GM19023 (cell line): ENCODE measurements around the gene KHDRBS1.
A peak's percentile ranks its signal among the peaks of the same experiment; 100 is the strongest.
"Not testable (repeated sequence)": the region's sequence is repeated elsewhere in the genome, so short reads cannot be mapped to it uniquely, and the experiment has no call there.

Experiments
- ATAC-seq: cut with Tn5 transposase; IDR thresholded peaks from one replicate; pipeline ENCODE4 v1.9.1; 2021; ENCODE audit warnings: mild to moderate bottlenecking, moderate library complexity; ENCODE audit not compliant: unreplicated experiment

Gene KHDRBS1

DNA sequence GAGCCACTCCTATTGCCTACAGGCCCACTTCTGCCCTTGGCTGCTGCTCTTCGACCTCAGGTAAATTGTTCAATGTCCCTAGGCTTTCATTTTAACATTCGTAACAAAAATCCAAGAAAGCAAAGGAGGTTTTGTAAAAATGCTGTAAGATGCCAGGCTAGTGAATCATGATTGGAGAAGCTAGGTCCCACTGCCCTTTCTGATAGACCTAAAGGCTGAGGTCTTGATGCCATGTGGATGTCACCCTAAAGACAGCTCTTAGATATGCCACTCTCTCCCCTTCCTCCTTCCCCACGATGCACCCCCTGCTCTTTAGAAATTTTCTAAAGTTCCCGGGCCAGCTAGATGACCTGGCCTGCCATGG is 49.2 kb downstream of the KHDRBS1 start:
- no peak for ATAC-seq

DNA sequence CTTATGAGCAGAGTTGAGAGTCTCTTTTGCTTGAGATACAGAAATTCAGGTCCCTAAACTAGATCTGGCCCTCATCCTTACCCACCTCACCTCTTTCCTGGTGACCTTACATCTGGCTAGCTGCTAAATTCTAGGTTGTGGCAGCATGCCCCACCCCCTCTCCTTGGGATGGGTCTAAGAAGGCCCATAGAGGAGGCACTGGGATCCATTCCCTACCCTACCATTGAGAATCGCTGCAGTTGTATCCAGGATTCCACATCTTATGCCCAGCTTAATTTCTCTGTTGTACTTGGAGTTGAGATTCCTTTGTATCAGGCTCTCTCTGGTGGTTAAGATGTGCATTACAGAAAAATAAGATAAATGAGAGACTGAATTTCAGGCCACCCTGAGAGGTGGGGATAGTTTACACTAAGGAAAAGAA is 49.6 kb downstream of the KHDRBS1 start:
- ATAC-seq, result no peak

DNA sequence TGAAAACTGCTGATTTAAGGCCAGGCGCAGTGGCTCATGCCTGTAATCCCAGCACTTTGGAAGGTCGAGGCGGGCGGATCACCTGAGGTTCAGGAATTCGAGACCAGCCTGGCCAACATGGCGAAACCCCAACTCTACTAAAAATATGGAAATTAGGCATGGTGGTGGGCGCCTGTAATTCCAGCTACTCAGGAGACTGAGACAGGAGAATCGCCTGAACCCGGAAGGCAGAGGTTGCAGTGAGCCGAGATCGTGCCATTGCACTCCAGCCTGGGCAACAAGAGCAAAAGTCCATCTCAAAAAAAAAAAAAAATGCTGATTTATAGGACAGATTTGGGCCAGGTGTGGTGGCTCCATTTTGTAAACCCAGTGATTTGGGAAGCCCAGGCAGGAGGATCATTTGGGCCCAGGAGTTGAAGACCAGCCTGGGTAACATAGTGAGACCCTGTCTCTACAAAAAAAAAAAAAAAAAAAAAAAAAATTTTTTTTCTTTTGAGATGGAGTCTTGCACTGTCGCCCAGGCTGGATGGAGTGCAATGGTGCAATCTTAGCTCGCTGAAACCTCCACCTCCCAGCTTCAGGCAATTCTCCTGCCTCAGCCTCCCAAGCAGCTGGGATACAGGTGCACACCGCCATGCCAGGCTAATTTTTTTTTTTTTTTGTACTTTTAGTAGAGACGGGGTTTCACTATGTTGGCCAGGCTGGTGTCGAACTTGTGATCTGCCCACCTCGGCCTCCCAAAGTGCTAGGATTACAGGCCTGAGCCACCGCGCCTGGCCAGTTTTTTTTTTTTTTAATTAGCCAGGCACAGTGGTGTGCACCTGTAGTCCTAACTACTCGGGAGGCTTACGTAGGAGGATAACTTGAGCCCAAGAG is 52.2 kb downstream of the KHDRBS1 start:
- not testable (repeated sequence) for ATAC-seq

DNA sequence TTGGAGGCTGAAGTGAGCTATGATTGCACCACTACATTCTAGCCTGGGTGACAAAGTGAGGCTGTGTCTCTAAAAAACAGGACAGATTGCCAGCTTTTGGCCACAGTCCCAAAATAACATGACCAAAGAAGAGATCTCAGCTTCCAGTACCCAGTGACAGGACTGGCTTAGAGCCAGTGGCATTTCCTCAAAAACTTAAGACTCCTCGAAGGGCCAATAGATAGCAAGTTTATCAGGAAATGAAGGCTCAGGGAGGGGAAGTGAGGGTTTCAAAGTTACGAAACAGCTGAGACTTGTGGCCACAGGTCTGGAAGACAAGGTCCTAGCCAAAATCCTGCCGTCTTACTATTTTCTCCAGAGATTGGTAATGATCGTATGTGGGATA is 52.8 kb downstream of the KHDRBS1 start:
- ATAC-seq, result no peak

DNA sequence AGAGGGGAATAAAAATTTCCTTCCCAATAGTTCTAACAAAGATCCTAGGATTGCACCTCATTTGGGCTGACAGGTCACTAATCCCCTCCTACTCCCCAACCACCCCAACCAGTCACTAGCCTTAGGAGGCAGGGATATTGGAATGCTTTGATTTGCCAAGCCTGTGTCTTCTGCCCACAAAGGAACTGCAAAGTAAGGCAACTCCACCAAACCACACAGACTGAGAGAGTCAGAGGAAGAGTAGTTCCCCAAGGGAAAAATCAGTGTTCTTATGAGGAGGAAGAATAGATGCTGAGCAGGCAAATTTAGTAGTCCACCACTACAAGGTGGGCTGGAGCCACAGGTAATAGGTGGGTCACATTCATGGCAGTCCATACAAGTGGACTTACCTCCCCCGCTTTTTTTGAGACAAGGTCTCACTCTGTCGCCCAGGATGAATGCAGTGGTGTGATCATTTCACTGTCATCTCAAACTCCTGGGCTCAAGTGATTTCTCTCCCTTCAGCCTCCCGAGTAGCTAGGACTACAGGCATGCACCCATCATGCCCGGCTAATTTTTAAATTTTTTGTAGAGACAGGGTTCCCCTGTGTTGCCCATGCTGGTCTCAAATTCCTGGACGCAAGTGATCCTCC is 55.4 kb downstream of the KHDRBS1 start:
- no peak for ATAC-seq

DNA sequence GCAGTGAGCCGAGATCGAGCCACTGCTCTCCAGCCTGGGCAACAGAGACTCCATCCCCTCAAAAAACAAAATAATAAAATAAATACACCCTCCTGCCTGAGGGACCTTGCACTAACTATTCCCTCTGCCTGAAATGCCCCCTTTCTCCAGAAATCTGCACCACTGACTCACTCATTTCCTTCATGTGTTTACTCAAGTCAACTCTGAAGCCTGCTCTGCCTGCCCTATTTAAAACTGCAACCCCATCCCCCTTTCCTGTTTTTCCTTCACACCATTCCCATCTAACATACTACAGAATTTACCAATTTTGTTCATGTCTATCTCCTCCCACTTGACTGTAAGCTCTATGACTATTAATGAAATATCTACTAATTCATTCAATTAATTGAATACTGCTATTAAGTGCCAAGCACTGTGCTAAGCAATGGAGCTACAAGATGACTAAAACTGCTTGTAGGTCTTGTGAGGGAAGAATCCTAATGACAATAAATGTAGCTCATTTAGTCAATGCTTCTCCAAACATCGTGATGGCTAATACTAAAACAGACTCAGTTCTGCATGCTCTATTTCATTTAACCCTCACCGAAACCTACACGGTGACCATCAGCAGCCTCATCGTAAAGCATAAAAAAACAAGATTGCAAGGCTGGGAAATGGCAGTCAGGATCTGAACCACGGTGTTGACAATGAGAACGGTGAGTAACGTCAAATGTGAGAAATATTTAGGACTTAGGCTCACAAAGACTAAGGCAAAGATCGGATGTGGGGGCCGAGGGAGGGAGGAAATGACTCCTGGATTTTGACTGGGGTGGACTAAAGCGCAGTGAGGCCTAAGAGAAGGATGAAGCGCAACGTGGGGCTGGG is 58.3 kb downstream of the KHDRBS1 start:
- ATAC-seq, result no peak

DNA sequence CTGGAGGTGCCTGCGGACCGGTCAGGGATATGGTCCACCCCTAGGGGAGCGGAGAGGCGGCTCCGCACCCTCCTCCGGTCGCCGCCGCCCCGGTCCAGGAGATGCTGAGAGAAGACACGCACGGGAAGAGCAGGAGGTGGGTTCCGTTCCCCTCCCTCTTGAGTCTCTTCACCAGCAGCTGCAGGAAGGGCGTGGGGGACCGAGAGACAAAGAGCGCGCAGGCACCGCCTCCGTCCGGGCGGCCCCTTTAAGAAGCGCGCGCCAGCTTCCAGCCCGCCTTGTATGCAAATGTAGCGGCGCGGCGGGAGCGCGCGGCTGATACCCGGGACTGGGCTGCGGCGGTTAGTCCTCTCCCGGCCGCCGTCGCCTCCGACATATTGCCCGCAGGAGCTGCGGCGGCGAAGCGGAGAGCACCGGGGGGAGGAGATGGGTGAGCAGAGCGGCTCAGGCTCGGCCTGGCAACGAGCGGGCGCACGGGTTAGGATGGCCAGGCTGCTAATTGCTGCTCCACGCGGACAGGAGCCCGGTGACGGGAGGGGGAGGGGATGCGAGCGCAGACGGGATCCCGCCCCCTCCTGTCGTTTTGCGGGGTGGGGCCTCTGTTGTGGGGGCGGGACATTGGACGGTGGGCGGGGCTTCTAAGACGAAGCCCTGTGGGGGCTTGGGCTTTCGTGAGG is 59.1 kb downstream of the KHDRBS1 start, which contains the start of gene TMEM39B:
TSS of gene TMEM39B (plus strand) at position 318 of the 677 bp plus-strand sequence. CDS start at position 427, 109 bp downstream.
- peak; percentile 82 for ATAC-seq

DNA sequence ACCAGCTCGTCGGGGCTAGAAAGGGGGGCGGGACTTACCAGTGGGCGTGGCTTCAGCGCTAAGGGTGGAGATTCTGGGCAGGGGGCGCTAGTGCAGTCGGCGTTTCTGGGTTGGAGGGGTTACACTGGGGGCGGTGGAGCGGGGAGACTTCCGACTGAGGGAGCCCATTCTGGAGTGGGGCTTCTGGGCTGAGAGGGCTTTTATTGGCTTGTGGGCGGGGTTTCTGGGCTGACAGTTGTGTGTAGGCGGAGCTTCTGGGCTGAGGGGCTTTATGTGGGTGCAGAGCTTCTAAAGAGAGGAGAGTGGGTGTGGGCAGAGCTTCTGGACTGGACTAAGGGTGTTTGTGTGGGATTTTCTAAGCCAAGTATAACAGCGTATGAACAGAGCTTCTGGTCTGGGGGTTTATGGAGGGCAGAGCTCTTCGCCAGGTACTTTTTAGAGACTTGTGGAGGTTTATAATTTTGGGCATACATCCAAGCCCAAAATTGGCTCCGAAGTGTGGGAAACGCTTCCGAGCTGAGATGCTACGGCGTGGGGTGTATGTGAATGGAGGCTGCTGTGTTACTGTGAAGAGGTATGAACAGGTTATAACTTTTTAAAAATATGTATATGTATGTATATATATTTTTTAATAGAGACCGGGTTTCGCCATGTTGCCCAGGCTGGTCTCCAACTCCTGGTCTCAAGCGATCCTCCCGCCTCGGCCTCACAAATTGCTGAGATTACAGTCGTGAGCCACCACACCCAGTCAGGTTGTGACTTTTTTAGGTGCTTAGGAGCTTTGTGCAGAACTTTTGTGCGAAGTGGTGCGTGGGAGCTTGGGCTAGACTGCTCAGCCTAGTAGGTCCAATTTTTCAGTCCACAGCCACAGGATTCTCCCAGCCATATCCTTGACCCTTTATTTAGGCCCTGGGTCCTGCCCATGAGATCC is 59.9 kb downstream of the KHDRBS1 start:
- no peak for ATAC-seq

DNA sequence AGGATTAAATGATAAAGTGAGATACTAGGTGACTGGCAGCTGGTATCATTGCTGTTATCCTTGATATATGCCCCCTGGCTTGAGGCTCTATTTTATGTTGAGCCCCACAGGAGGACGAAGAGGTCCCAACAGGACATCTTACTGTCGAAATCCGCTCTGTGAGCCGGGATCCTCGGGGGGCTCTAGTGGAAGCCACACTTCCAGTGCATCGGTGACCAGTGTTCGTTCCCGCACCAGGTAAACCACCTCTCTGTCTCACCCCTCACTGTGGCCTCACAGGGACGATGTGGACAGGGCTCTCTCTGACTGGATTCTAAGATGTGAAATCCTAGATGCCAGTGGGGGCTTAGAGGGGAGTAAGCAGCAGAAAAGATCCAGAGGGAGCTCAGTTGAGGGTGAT is 61.2 kb downstream of the KHDRBS1 start:
- no peak for ATAC-seq

DNA sequence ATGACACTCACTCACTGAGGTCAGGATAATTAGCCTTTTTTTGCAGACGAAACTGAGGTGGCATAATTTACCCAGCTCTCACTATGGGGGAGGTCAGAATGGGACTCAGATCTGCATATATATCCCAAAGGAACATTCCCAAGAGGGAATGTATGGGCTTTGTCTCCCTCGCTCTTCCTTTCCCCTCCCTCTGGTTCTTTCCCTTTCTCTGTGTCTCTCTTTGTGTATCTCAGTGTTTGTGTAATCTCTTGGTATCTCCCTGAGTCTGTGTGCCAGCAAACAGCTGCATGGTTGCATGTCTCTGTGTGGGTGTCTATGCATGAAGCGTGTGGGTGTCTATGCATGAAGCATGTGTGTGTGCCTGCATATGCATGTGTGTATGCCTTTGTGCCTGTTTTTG is 63.8 kb downstream of the KHDRBS1 start:
- no peak for ATAC-seq

DNA sequence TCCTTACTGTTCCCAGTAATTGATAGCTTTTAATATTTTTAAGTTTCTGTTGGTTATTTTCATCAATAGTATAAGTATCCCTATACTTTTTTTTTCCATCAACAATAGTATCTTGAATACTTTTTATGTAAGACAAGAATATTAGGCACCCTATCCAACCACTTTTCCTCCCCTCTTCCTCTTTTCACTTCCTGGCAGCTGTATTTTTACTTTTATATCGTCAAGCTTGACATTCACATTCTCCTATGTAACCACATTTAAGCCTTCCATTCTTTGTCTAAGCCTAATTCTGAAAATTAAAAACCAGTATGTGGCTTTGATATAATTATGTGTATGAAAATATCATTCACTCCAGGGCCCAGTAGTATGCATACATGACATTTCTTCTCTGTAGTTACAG is 68.4 kb downstream of the KHDRBS1 start:
- ATAC-seq, result no peak

DNA sequence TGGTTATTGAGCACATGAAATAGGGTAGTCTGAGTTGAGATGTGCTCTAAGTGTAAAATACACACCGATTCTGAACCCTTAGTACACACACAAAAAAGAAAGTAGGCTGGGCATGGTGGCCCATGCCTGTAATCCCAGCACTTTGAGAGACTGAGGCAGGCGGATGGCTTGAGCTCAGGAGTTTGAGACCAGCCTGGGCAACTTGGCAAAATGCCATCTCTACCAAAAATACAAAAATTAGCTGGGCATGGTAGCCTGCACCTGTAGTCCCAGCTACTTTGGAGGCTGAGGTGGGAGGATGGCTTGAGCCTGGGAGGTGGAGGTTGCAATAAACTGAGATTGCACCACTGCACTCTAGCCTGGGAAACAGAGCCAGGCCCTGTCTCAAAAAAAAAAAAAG is 72.7 kb downstream of the KHDRBS1 start:
- ATAC-seq, result not testable (repeated sequence)

DNA sequence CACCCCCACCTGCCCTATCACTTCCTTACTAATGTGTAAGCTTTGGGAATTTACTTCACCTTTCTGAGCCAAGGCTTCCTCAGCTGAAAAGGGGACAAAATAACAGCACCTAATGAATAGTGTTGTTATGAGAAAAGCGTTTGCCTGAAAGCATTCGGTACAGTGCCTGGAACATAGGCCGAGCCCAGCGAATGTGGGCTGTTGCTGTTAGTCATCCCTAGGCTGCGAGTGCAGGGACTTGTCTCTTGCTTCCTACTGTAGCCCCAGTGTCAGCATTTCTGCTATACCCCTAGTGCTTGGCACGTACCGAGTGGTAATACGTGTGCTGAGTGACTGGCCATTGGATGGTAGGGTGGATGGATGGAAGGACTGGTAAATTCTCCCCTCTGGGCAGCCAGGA is 77.5 kb downstream of the KHDRBS1 start:
- ATAC-seq, result no peak

DNA sequence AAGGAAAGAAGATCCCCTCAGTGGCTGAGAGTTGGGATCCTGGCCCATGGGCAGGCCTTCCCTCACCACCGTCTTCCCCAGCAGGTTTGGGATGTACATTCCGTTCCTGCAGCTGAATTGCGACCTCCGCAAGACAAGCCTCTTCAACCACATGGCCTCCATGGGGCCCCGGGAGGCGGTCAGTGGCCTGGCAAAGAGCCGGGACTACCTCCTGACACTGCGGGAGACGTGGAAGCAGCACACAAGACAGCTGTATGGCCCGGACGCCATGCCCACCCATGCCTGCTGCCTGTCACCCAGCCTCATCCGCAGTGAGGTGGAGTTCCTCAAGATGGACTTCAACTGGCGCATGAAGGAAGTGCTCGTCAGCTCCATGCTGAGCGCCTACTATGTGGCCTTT is 77.9 kb downstream of the KHDRBS1 start:
- no peak for ATAC-seq
